ENCODE data around the gene DDO.

DDO gene

GRCh38 chr6:110378552-110378951 lies 36.8 kb downstream of the DDO start:
- CTCF ChIA-PET: no interaction called here
- POLR2A ChIA-PET: no interaction called here
- TF ChIP-seq L3MBTL2 (conservative IDR thresholded peaks at IDR 0.05) (no peak), BHLHE40 (IDR thresholded peaks at IDR 0.05; ENCODE audit: borderline replicate concordance) (no peak), ARNT (IDR thresholded peaks at IDR 0.05) (no peak), ZNF384 (IDR thresholded peaks at IDR 0.05) (no peak), PKNOX1 (IDR thresholded peaks at IDR 0.05) (no peak), FOXK2 (IDR thresholded peaks at IDR 0.05) (no peak), FOXA1 (IDR thresholded peaks at IDR 0.05) (no peak), SP1 (IDR thresholded peaks at IDR 0.05) (no peak), HDGF (IDR thresholded peaks at IDR 0.05; ENCODE audit: borderline replicate concordance) (no peak), TARDBP (IDR thresholded peaks at IDR 0.05) (no peak), ELF4 (IDR thresholded peaks at IDR 0.05) (no peak), CTBP1 (IDR thresholded peaks at IDR 0.05; ENCODE audit: borderline replicate concordance) (no peak), LEF1 (IDR thresholded peaks at IDR 0.05; ENCODE audit: borderline replicate concordance) (no peak), SUZ12 (IDR thresholded peaks at IDR 0.05) (no peak), FOXM1 (IDR thresholded peaks at IDR 0.05; ENCODE audit: borderline replicate concordance) (no peak), NFRKB (IDR thresholded peaks at IDR 0.05) (no peak)
- DNase-seq (ENCODE audit: extremely low spot score): no peak

- ChIA-PET CTCF (interaction anchor here (1.4 kb wide), 1 partner anchor 27 kb away, joined by 5 read pairs; no protein-coding TSS in a partner anchor), POLR2A (no interaction called here)
- no peak for TF ChIP-seq FOXM1 (IDR thresholded peaks at IDR 0.05; ENCODE audit: borderline replicate concordance)
- no peak for TF ChIP-seq SUZ12 (IDR thresholded peaks at IDR 0.05)
- no peak for TF ChIP-seq ELF4 (IDR thresholded peaks at IDR 0.05)
- TF ChIP-seq NFRKB (IDR thresholded peaks at IDR 0.05): no peak
- TF ChIP-seq L3MBTL2 (conservative IDR thresholded peaks at IDR 0.05): no peak
- no peak for TF ChIP-seq TARDBP (IDR thresholded peaks at IDR 0.05)
- TF ChIP-seq HDGF (IDR thresholded peaks at IDR 0.05; ENCODE audit: borderline replicate concordance): no peak
- TF ChIP-seq FOXA1 (IDR thresholded peaks at IDR 0.05): no peak
- TF ChIP-seq CTBP1 (IDR thresholded peaks at IDR 0.05; ENCODE audit: borderline replicate concordance): no peak
- no peak for TF ChIP-seq FOXK2 (IDR thresholded peaks at IDR 0.05)
- no peak for TF ChIP-seq ARNT (IDR thresholded peaks at IDR 0.05)
- no peak for TF ChIP-seq ZNF384 (IDR thresholded peaks at IDR 0.05)
- TF ChIP-seq LEF1 (IDR thresholded peaks at IDR 0.05; ENCODE audit: borderline replicate concordance): no peak
- TF ChIP-seq PKNOX1 (IDR thresholded peaks at IDR 0.05): no peak
- TF ChIP-seq BHLHE40 (IDR thresholded peaks at IDR 0.05; ENCODE audit: borderline replicate concordance): no peak
- TF ChIP-seq SP1 (IDR thresholded peaks at IDR 0.05): no peak
- no peak for DNase-seq (ENCODE audit: extremely low spot score)
Measured at GRCh38 chr6:110369066-110369465, 46.3 kb downstream of the DDO start.

DNA sequence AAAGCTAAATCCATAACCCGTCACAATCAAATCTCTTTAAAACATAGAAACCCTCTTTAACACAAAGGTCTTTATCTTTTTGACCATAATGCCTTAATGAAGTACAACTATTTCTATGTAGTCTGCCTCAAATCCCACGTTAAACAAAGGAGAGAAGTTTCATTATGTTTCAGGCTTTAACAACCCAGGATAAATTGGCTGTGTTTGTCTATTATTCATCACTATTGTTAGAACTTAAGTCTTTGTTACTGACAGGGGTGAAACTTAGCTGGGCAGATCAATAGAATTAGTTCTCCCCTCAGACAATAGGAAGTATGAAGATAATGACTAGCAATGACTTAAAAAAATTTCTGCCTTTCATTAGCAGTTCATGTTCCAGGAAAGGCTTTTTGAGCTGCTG lies 47.1 kb downstream of the DDO start:
- ChIA-PET CTCF (interaction anchor here (1.4 kb wide), 1 partner anchor 26 kb away, joined by 5 read pairs; no protein-coding TSS in a partner anchor), POLR2A (no interaction called here)
- DNase-seq (ENCODE audit: extremely low spot score): no peak
- TF ChIP-seq FOXA1 (IDR thresholded peaks at IDR 0.05): no peak
- TF ChIP-seq ARNT (IDR thresholded peaks at IDR 0.05): no peak
- no peak for TF ChIP-seq ZNF384 (IDR thresholded peaks at IDR 0.05)
- no peak for TF ChIP-seq CTBP1 (IDR thresholded peaks at IDR 0.05; ENCODE audit: borderline replicate concordance)
- TF ChIP-seq PKNOX1 (IDR thresholded peaks at IDR 0.05): no peak
- no peak for TF ChIP-seq L3MBTL2 (conservative IDR thresholded peaks at IDR 0.05)
- no peak for TF ChIP-seq HDGF (IDR thresholded peaks at IDR 0.05; ENCODE audit: borderline replicate concordance)

- CTCF ChIA-PET: interaction anchor here (1.4 kb wide), 1 partner anchor 26 kb away, joined by 5 read pairs; no protein-coding TSS in a partner anchor
- TF ChIP-seq ZNF384 (IDR thresholded peaks at IDR 0.05) (no peak), BHLHE40 (IDR thresholded peaks at IDR 0.05; ENCODE audit: borderline replicate concordance) (no peak), SP1 (IDR thresholded peaks at IDR 0.05) (no peak), SUZ12 (IDR thresholded peaks at IDR 0.05) (no peak), PKNOX1 (IDR thresholded peaks at IDR 0.05) (no peak), FOXK2 (IDR thresholded peaks at IDR 0.05) (no peak), CTBP1 (IDR thresholded peaks at IDR 0.05; ENCODE audit: borderline replicate concordance) (no peak), LEF1 (IDR thresholded peaks at IDR 0.05; ENCODE audit: borderline replicate concordance) (no peak)
- POLR2A ChIA-PET: no interaction called here
- DNase-seq (ENCODE audit: extremely low spot score): no peak
Measured at GRCh38 chr6:110367825-110368224, 47.5 kb downstream of the DDO start.

DNA sequence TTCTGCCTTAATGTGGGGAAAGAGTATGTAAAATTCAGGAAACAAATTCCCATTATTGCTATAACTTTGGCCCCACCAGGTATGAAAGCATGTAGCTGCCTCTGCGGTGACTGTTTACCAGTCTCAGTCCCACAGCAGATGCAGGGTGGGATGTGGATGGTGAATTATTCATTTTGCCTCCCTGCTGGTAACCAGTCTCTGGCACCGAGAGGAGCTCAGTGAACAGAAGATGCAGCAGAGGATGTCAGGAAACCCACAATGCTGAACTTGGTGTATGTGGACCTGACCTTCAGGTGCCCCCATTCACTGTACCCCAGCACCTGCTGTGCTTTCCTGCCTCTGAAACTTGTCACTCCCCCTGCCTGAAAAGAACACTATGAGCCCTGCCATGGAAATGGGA lies 48.4 kb downstream of the DDO start:
- CTCF ChIA-PET: no interaction called here
- DNase-seq (ENCODE audit: extremely low spot score): no peak
- TF ChIP-seq FOXK2 (IDR thresholded peaks at IDR 0.05) (no peak), LEF1 (IDR thresholded peaks at IDR 0.05; ENCODE audit: borderline replicate concordance) (no peak)
- POLR2A ChIA-PET: no interaction called here

- ChIA-PET CTCF (no interaction called here), POLR2A (no interaction called here)
- TF ChIP-seq SP1 (IDR thresholded peaks at IDR 0.05): no peak
- TF ChIP-seq ARNT (IDR thresholded peaks at IDR 0.05): no peak
- no peak for DNase-seq (ENCODE audit: extremely low spot score)
Measured at GRCh38 chr6:110366256-110366655, 49.1 kb downstream of the DDO start.
